ENCODE results near the gene ABCF2.

The ABCF2 gene

GRCh38 chr7:151202836-151203235 lies 24.2 kb downstream of the ABCF2 start:
- no peaks in the 10 kb centered on the region for H3K36me3 ChIP-seq (ENCODE audit: insufficient read depth, low read length)
- no peak overlapping the region for H3K9ac ChIP-seq (ENCODE audit: low read length)
- H3K27ac ChIP-seq (ENCODE audit: low read depth, low read length, poor library complexity, severe bottlenecking), result no peak overlapping the region
- no peaks in the 10 kb centered on the region for H3K27me3 ChIP-seq (ENCODE audit: insufficient read depth, low read length)
- no peak overlapping the region for H3K4me2 ChIP-seq (ENCODE audit: low read length)
- no peak overlapping the region for H2AFZ ChIP-seq (ENCODE audit: low read length)
- no peaks in the 10 kb centered on the region for H4K20me1 ChIP-seq (ENCODE audit: insufficient read depth, low read length)
- no peak overlapping the region for H3K4me3 ChIP-seq (ENCODE audit: low read depth, low read length, poor library complexity, severe bottlenecking)
- H3K9me3 ChIP-seq (ENCODE audit: low read length), result no peaks in the 10 kb centered on the region
- H3K4me1 ChIP-seq (ENCODE audit: insufficient read depth, low read length, severe bottlenecking), result no peaks in the 10 kb centered on the region
- TF ChIP-seq CTCF (IDR thresholded peaks at IDR 0.05; ENCODE audit: low read length) (no peak), EZH2 (IDR thresholded peaks at IDR 0.05; ENCODE audit: borderline replicate concordance, low read length) (no peak)
- H3K9me2 ChIP-seq (ENCODE audit: low read depth, low read length), result no peaks in the 10 kb centered on the region
- no peaks in the 10 kb centered on the region for H3K79me2 ChIP-seq (ENCODE audit: insufficient read depth, low read length)
- H3F3A ChIP-seq (ENCODE audit: insufficient read depth, low read length), result no peaks in the 10 kb centered on the region

GRCh38 chr7:151201751-151202150 lies 25.3 kb downstream of the ABCF2 start:
- Histone ChIP-seq H3K9me2 (ENCODE audit: low read depth, low read length) (no peaks in the 10 kb centered on the region), H3K27me3 (ENCODE audit: insufficient read depth, low read length) (no peaks in the 10 kb centered on the region), H3K4me2 (ENCODE audit: low read length) (no peak overlapping the region), H3K9me3 (ENCODE audit: low read length) (no peaks in the 10 kb centered on the region), H2AFZ (ENCODE audit: low read length) (no peak overlapping the region), H3K79me2 (ENCODE audit: insufficient read depth, low read length) (no peaks in the 10 kb centered on the region), H3K4me1 (ENCODE audit: insufficient read depth, low read length, severe bottlenecking) (no peaks in the 10 kb centered on the region), H4K20me1 (ENCODE audit: insufficient read depth, low read length) (no peaks in the 10 kb centered on the region), H3K36me3 (ENCODE audit: insufficient read depth, low read length) (no peaks in the 10 kb centered on the region), H3F3A (ENCODE audit: insufficient read depth, low read length) (no peaks in the 10 kb centered on the region), H3K27ac (ENCODE audit: low read depth, low read length, poor library complexity, severe bottlenecking) (no peak overlapping the region), H3K9ac (ENCODE audit: low read length) (no peak overlapping the region), H3K4me3 (ENCODE audit: low read depth, low read length, poor library complexity, severe bottlenecking) (no peak overlapping the region)
- TF ChIP-seq EZH2 (IDR thresholded peaks at IDR 0.05; ENCODE audit: borderline replicate concordance, low read length) (no peak), CTCF (IDR thresholded peaks at IDR 0.05; ENCODE audit: low read length) (no peak)

GRCh38 chr7:151201344-151201743 lies 25.7 kb downstream of the ABCF2 start:
- H3K9me3 ChIP-seq (ENCODE audit: low read length), result no peaks in the 10 kb centered on the region
- no peaks in the 10 kb centered on the region for H3K36me3 ChIP-seq (ENCODE audit: insufficient read depth, low read length)
- H3K79me2 ChIP-seq (ENCODE audit: insufficient read depth, low read length), result no peaks in the 10 kb centered on the region
- no peaks in the 10 kb centered on the region for H3K4me1 ChIP-seq (ENCODE audit: insufficient read depth, low read length, severe bottlenecking)
- H3K27ac ChIP-seq (ENCODE audit: low read depth, low read length, poor library complexity, severe bottlenecking), result no peak overlapping the region
- no peaks in the 10 kb centered on the region for H3F3A ChIP-seq (ENCODE audit: insufficient read depth, low read length)
- H3K27me3 ChIP-seq (ENCODE audit: insufficient read depth, low read length), result no peaks in the 10 kb centered on the region
- TF ChIP-seq CTCF (IDR thresholded peaks at IDR 0.05; ENCODE audit: low read length) (no peak), EZH2 (IDR thresholded peaks at IDR 0.05; ENCODE audit: borderline replicate concordance, low read length) (no peak)
- H2AFZ ChIP-seq (ENCODE audit: low read length), result no peak overlapping the region
- H4K20me1 ChIP-seq (ENCODE audit: insufficient read depth, low read length), result no peaks in the 10 kb centered on the region
- H3K9me2 ChIP-seq (ENCODE audit: low read depth, low read length), result no peaks in the 10 kb centered on the region
- H3K4me2 ChIP-seq (ENCODE audit: low read length), result no peak overlapping the region
- no peak overlapping the region for H3K4me3 ChIP-seq (ENCODE audit: low read depth, low read length, poor library complexity, severe bottlenecking)
- no peak overlapping the region for H3K9ac ChIP-seq (ENCODE audit: low read length)
